Neural progenitor cell (in vitro differentiated cells): Measurements from ENCODE around the gene MID1. TPM values are rescaled to one million over a fixed set of nuclear protein-coding genes. Genes with fewer than 3 reads are reported as not detected.

Source experiments
- DNase-seq: peaks from one replicate; pipeline ENCODE4 v3.0.0-alpha.2; 2016; ENCODE audit warnings: low spot score
- H2AFZ ChIP-seq: fragments of 200-600 bp; sonication (generic); replicated peaks from 2 replicates; pipeline ENCODE4 v1.6.1; 2016; ENCODE audit warnings: antibody characterized with exemption
- H3F3A ChIP-seq: fragments of 200-600 bp; sonication (generic); 2 replicates; pipeline ENCODE4 v1.6.1; 2016; ENCODE audit warnings: antibody characterized with exemption, low read depth
- H3K27ac ChIP-seq: fragments of 200-600 bp; sonication (generic); 2 replicates; pipeline ENCODE4 v1.5.1; 2016; ENCODE audit warnings: mild to moderate bottlenecking
- H3K27me3 ChIP-seq: fragments of 200-600 bp; sonication (generic); 2 replicates; pipeline ENCODE4 v1.6.1; 2016; ENCODE audit warnings: mild to moderate bottlenecking, moderate library complexity
- H3K36me3 ChIP-seq: fragments of 200-600 bp; sonication (generic); 2 replicates; pipeline ENCODE4 v1.5.1; 2016
- H3K4me1 ChIP-seq: fragments of 200-600 bp; sonication (generic); 2 replicates; pipeline ENCODE4 v1.6.1; 2016; ENCODE audit warnings: mixed run types
- H3K4me2 ChIP-seq: fragments of 200-600 bp; sonication (generic); 2 replicates; pipeline ENCODE4 v1.6.1; 2016
- H3K4me3 ChIP-seq: fragments of 200-600 bp; sonication (generic); 2 replicates; pipeline ENCODE4 v1.5.1; 2016
- H3K79me2 ChIP-seq: fragments of 200-600 bp; sonication (generic); 2 replicates; pipeline ENCODE4 v1.6.1; 2016; ENCODE audit warnings: low read depth
- H3K9ac ChIP-seq: fragments of 200-600 bp; sonication (generic); 2 replicates; pipeline ENCODE4 v1.6.1; 2016
- H3K9me3 ChIP-seq: fragments of 200-600 bp; sonication (generic); 2 replicates; pipeline ENCODE4 v1.5.1; 2016; ENCODE audit warnings: low read depth
- H4K20me1 ChIP-seq: fragments of 200-600 bp; sonication (generic); 2 replicates; pipeline ENCODE4 v1.6.1; 2016; ENCODE audit warnings: low read depth
- H3K27ac Mint-ChIP-seq: 3 replicates; pipeline ENCODE4 v1.8.0; 2021; ENCODE audit warnings: mixed read lengths
- H3K27me3 Mint-ChIP-seq: 2 replicates; pipeline ENCODE4 v1.8.0; 2022; ENCODE audit warnings: low read depth, mild to moderate bottlenecking, inconsistent platforms, moderate library complexity, mixed read lengths; ENCODE audit not compliant: insufficient read depth
- H3K36me3 Mint-ChIP-seq: 3 replicates; pipeline ENCODE4 v1.8.0; 2021; ENCODE audit warnings: mixed read lengths
- H3K4me1 Mint-ChIP-seq: 3 replicates; pipeline ENCODE4 v1.8.0; 2021; ENCODE audit warnings: mixed read lengths
- H3K4me3 Mint-ChIP-seq: 3 replicates; pipeline ENCODE4 v1.8.0; 2021; ENCODE audit warnings: mild to moderate bottlenecking, moderate library complexity, mixed read lengths
- H3K9me3 Mint-ChIP-seq: 3 replicates; pipeline ENCODE4 v1.8.0; 2020; ENCODE audit warnings: mixed read lengths
- CTCF ChIP-seq: fragments of 200-600 bp; sonication (generic); IDR thresholded peaks from 2 replicates; pipeline ENCODE4 v1.5.1; 2017; ENCODE audit warnings: antibody characterized with exemption, mild to moderate bottlenecking
- EZH2 ChIP-seq: fragments of 200-600 bp; sonication (generic); IDR thresholded peaks from 2 replicates; pipeline ENCODE4 v1.6.1; 2017; ENCODE audit warnings: antibody characterized with exemption, mild to moderate bottlenecking, moderate library complexity
- EZH2phosphoT487 ChIP-seq: fragments of 200-600 bp; sonication (generic); IDR thresholded peaks from 2 replicates; pipeline ENCODE4 v1.6.1; 2017; ENCODE audit warnings: antibody characterized with exemption
- total RNA-seq: library from RNA; depleted of rRNA; stranded (reverse); fragments of >200 nt; gene quantifications from 2 replicates; pipeline ENCODE4 v1.2.3, GENCODE V29; 2015; ENCODE audit warnings: low replicate concordance

MID1 gene
- total RNA-seq, 1 donor from 2014 or later, result 29.5 TPM

- TF ChIP-seq EZH2phosphoT487 (no peak), CTCF (no peak), EZH2 (no peak)
- DNase-seq, result no peak
- H3K36me3 ChIP-seq, result no peaks in the 10 kb centered on the region
- H3K27me3 ChIP-seq, result no peaks in the 10 kb centered on the region
- H3K9me3 ChIP-seq, result no peaks in the 10 kb centered on the region
- Mint-ChIP-seq H3K27me3 (no peaks in the 10 kb centered on the region), H3K9me3 (peaks cover 3% of the 10 kb centered on the region), H3K36me3 (no peaks in the 10 kb centered on the region), H3K4me1 (no peaks in the 10 kb centered on the region), H3K27ac (no peak overlapping the region), H3K4me3 (no peak overlapping the region)
- no peak overlapping the region for H3K9ac ChIP-seq
- H3K79me2 ChIP-seq, result no peaks in the 10 kb centered on the region
- no peaks in the 10 kb centered on the region for H3K4me1 ChIP-seq
- no peak overlapping the region for H3K4me3 ChIP-seq
- no peaks in the 10 kb centered on the region for H3F3A ChIP-seq
- H2AFZ ChIP-seq, result no peak overlapping the region
- H3K4me2 ChIP-seq, result no peak overlapping the region
- H4K20me1 ChIP-seq, result no peaks in the 10 kb centered on the region
- no peak overlapping the region for H3K27ac ChIP-seq
Measured at GRCh38 chrX:10423716-10424115, 196.7 kb downstream of the MID1 start.

GRCh38 chrX:10420134-10420533 is 200.3 kb downstream of the MID1 start:
- no peaks in the 10 kb centered on the region for H3K36me3 ChIP-seq
- no peaks in the 10 kb centered on the region for H3K36me3 Mint-ChIP-seq
- H3K4me1 ChIP-seq, result no peaks in the 10 kb centered on the region
- no peak overlapping the region for H2AFZ ChIP-seq
- no peaks in the 10 kb centered on the region for H3K79me2 ChIP-seq
- H3K27ac ChIP-seq, result no peak overlapping the region
- no peaks in the 10 kb centered on the region for H3K27me3 ChIP-seq
- peaks cover 12% of the 10 kb centered on the region for H3K4me1 Mint-ChIP-seq
- no peak overlapping the region for H3K9ac ChIP-seq
- peaks cover 8% of the 10 kb centered on the region for H3K9me3 Mint-ChIP-seq
- no peak overlapping the region for H3K27ac Mint-ChIP-seq
- H3K9me3 ChIP-seq, result no peaks in the 10 kb centered on the region
- DNase-seq, result peak; percentile 3
- H3K27me3 Mint-ChIP-seq, result peaks cover 3% of the 10 kb centered on the region
- no peak overlapping the region for H3K4me3 ChIP-seq
- TF ChIP-seq CTCF (no peak), EZH2phosphoT487 (no peak), EZH2 (no peak)
- no peak overlapping the region for H3K4me3 Mint-ChIP-seq
- no peaks in the 10 kb centered on the region for H3F3A ChIP-seq
- H4K20me1 ChIP-seq, result no peaks in the 10 kb centered on the region
- H3K4me2 ChIP-seq, result no peak overlapping the region

- H3K36me3 Mint-ChIP-seq, result no peaks in the 10 kb centered on the region
- H3K27ac Mint-ChIP-seq, result peak overlapping the region; percentile 70
- H3K4me1 Mint-ChIP-seq, result peaks cover 17% of the 10 kb centered on the region
- peaks cover 3% of the 10 kb centered on the region for H3K27me3 Mint-ChIP-seq
- peaks cover 7% of the 10 kb centered on the region for H3K9me3 Mint-ChIP-seq
- no peaks in the 10 kb centered on the region for H4K20me1 ChIP-seq
- H3K4me2 ChIP-seq, result no peak overlapping the region
- no peaks in the 10 kb centered on the region for H3F3A ChIP-seq
- H3K27ac ChIP-seq, result no peak overlapping the region
- no peak for DNase-seq
- no peak overlapping the region for H2AFZ ChIP-seq
- no peak overlapping the region for H3K9ac ChIP-seq
- no peaks in the 10 kb centered on the region for H3K9me3 ChIP-seq
- H3K4me3 ChIP-seq, result no peak overlapping the region
- TF ChIP-seq CTCF (no peak), EZH2phosphoT487 (no peak), EZH2 (no peak)
- no peaks in the 10 kb centered on the region for H3K79me2 ChIP-seq
- no peaks in the 10 kb centered on the region for H3K36me3 ChIP-seq
- H3K4me1 ChIP-seq, result no peaks in the 10 kb centered on the region
- no peak overlapping the region for H3K4me3 Mint-ChIP-seq
- H3K27me3 ChIP-seq, result no peaks in the 10 kb centered on the region
Measured at GRCh38 chrX:10416424-10416823, 204.0 kb downstream of the MID1 start.
